H1 (cell line): Measurements from ENCODE around the gene TDRD1. TPM values are rescaled to one million over a fixed set of nuclear protein-coding genes. Genes with fewer than 3 reads are reported as not detected.

Experiments
- HDAC2 ChIP-seq, 2 experiments: fragments of 300-600 bp in 1 of 2; sonication (generic) in 1 of 2; IDR thresholded peaks; 2 replicates each; pipeline ENCODE4 v1.6.1; 2011 to 2012; ENCODE audit warnings: low read depth in 2 of 2, low read length in 2 of 2, mild to moderate bottlenecking in 2 of 2, moderate library complexity in 2 of 2, borderline replicate concordance in 1 of 2, inconsistent platforms in 1 of 2
- KDM1A ChIP-seq: fragments of 200-600, 300-600 bp; sonication (generic); IDR thresholded peaks from 2 replicates; pipeline ENCODE4 v1.7.1; 2016; ENCODE audit warnings: mild to moderate bottlenecking, low read length, borderline replicate concordance
- polyA plus RNA-seq, 7 experiments: library from polyadenylated mRNA; depleted of rRNA in 3 of 7; stranded (reverse) in 5 of 7; unstranded in 2 of 7; fragments of >200 nt in 5 of 7; fragments of 200-250 nt in 2 of 7; gene quantifications; 1 replicate in 5 of 7; 2 replicates in 1 of 7; 4 replicates in 1 of 7; pipeline versions ENCODE4 v1.2.1 to v1.2.3, GENCODE V29; 2011 to 2013; ENCODE audit warnings: missing spikeins in 2 of 7, mixed read lengths in 2 of 7
- total RNA-seq: library from RNA; stranded (reverse); fragmentation: NEBNext Ultra II Directional; extraction: Animal tissue kit (Norgen Biotek cat#: 25700); gene quantifications from 2 replicates; pipeline ENCODE4 v1.2.1, GENCODE V29; 2021
- TF ChIP-seq, protein P1 (sequence below): fragments of 300-600 bp; sonication (generic); IDR thresholded peaks from 2 replicates; pipeline ENCODE4 v1.7.1; 2012; ENCODE audit warnings: low read length, moderate library complexity, mild to moderate bottlenecking, inconsistent platforms; ENCODE audit not compliant: insufficient replicate concordance

TDRD1 gene
- total and polyA plus RNA-seq, 2 of the 8 experiments (the other 6 are each of a cell fraction or from before 2014, with no cell fraction given) = 0.02 to 0.71 TPM

DNA sequence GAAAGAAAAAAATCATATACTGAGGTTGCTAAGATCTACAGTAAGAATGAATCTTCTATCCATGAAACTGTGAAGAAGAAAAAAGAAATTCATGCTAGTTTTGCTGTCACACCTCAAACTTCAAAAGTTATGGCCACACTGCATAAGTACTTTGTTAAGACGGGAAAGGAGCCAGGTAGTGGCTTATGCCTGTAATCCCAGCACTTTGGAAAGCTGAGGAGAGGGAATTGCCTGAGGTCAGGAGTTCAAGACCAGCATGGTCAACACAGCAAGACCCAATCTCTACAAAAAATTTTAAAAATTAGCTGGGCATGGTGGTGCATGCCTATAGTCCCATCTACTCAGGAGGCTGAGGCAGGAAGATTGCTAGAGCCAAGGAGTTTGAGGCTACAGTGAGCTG is 27.3 kb upstream of the TDRD1 start (continued):
- TF ChIP-seq KDM1A = no peak
- TF ChIP-seq, protein P1, sequence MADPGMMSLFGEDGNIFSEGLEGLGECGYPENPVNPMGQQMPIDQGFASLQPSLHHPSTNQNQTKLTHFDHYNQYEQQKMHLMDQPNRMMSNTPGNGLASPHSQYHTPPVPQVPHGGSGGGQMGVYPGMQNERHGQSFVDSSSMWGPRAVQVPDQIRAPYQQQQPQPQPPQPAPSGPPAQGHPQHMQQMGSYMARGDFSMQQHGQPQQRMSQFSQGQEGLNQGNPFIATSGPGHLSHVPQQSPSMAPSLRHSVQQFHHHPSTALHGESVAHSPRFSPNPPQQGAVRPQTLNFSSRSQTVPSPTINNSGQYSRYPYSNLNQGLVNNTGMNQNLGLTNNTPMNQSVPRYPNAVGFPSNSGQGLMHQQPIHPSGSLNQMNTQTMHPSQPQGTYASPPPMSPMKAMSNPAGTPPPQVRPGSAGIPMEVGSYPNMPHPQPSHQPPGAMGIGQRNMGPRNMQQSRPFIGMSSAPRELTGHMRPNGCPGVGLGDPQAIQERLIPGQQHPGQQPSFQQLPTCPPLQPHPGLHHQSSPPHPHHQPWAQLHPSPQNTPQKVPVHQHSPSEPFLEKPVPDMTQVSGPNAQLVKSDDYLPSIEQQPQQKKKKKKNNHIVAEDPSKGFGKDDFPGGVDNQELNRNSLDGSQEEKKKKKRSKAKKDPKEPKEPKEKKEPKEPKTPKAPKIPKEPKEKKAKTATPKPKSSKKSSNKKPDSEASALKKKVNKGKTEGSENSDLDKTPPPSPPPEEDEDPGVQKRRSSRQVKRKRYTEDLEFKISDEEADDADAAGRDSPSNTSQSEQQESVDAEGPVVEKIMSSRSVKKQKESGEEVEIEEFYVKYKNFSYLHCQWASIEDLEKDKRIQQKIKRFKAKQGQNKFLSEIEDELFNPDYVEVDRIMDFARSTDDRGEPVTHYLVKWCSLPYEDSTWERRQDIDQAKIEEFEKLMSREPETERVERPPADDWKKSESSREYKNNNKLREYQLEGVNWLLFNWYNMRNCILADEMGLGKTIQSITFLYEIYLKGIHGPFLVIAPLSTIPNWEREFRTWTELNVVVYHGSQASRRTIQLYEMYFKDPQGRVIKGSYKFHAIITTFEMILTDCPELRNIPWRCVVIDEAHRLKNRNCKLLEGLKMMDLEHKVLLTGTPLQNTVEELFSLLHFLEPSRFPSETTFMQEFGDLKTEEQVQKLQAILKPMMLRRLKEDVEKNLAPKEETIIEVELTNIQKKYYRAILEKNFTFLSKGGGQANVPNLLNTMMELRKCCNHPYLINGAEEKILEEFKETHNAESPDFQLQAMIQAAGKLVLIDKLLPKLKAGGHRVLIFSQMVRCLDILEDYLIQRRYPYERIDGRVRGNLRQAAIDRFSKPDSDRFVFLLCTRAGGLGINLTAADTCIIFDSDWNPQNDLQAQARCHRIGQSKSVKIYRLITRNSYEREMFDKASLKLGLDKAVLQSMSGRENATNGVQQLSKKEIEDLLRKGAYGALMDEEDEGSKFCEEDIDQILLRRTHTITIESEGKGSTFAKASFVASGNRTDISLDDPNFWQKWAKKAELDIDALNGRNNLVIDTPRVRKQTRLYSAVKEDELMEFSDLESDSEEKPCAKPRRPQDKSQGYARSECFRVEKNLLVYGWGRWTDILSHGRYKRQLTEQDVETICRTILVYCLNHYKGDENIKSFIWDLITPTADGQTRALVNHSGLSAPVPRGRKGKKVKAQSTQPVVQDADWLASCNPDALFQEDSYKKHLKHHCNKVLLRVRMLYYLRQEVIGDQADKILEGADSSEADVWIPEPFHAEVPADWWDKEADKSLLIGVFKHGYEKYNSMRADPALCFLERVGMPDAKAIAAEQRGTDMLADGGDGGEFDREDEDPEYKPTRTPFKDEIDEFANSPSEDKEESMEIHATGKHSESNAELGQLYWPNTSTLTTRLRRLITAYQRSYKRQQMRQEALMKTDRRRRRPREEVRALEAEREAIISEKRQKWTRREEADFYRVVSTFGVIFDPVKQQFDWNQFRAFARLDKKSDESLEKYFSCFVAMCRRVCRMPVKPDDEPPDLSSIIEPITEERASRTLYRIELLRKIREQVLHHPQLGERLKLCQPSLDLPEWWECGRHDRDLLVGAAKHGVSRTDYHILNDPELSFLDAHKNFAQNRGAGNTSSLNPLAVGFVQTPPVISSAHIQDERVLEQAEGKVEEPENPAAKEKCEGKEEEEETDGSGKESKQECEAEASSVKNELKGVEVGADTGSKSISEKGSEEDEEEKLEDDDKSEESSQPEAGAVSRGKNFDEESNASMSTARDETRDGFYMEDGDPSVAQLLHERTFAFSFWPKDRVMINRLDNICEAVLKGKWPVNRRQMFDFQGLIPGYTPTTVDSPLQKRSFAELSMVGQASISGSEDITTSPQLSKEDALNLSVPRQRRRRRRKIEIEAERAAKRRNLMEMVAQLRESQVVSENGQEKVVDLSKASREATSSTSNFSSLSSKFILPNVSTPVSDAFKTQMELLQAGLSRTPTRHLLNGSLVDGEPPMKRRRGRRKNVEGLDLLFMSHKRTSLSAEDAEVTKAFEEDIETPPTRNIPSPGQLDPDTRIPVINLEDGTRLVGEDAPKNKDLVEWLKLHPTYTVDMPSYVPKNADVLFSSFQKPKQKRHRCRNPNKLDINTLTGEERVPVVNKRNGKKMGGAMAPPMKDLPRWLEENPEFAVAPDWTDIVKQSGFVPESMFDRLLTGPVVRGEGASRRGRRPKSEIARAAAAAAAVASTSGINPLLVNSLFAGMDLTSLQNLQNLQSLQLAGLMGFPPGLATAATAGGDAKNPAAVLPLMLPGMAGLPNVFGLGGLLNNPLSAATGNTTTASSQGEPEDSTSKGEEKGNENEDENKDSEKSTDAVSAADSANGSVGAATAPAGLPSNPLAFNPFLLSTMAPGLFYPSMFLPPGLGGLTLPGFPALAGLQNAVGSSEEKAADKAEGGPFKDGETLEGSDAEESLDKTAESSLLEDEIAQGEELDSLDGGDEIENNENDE = no peak
- TF ChIP-seq HDAC2 (IDR thresholded peaks at IDR 0.05; ENCODE audit: borderline replicate concordance in 1 of 2, low read depth in 2 of 2, low read length in 2 of 2) = no peak
- TF ChIP-seq, all 59 proteins: peak for 0
